H9 (cell line): ENCODE results near the gene NEUROD6. TPM values are rescaled to one million over a fixed set of nuclear protein-coding genes. Genes with fewer than 3 reads are reported as not detected.

Experiments used
- DNase-seq: peaks from one replicate; pipeline ENCODE4 v3.0.0-alpha.2; 2017
- H2AFZ ChIP-seq: one replicate; pipeline ENCODE4 v1.6.1; 2013; ENCODE audit warnings: mild to moderate bottlenecking, low read length, control low read depth, moderate library complexity
- H2AK5ac ChIP-seq: 2 replicates; pipeline ENCODE4 v1.6.1; 2013; ENCODE audit warnings: low read length, control low read depth, mixed read lengths; ENCODE audit not compliant: insufficient read length
- H2BK120ac ChIP-seq: one replicate; pipeline ENCODE4 v1.6.1; 2013; ENCODE audit warnings: low read depth, mild to moderate bottlenecking, low read length, control low read depth, inconsistent platforms; ENCODE audit not compliant: poor library complexity, severe bottlenecking
- H2BK12ac ChIP-seq: 2 replicates; pipeline ENCODE4 v1.6.1; 2013; ENCODE audit warnings: low read length, control low read depth, mixed read lengths, low read depth; ENCODE audit not compliant: insufficient read length
- H2BK15ac ChIP-seq: 2 replicates; pipeline ENCODE4 v1.6.1; 2013; ENCODE audit warnings: low read depth, low read length, control low read depth
- H2BK20ac ChIP-seq: one replicate; pipeline ENCODE4 v1.6.1; 2013; ENCODE audit warnings: low read depth, mild to moderate bottlenecking, low read length, control low read depth, inconsistent platforms; ENCODE audit not compliant: poor library complexity, severe bottlenecking
- H2BK5ac ChIP-seq: 2 replicates; pipeline ENCODE4 v1.6.1; 2013; ENCODE audit warnings: low read length, control low read depth, mixed read lengths; ENCODE audit not compliant: insufficient read length
- H3K14ac ChIP-seq: 2 replicates; pipeline ENCODE4 v1.6.1; 2013; ENCODE audit warnings: low read length, control low read depth; ENCODE audit not compliant: insufficient read depth
- H3K18ac ChIP-seq: 2 replicates; pipeline ENCODE4 v1.6.1; 2013; ENCODE audit warnings: low read depth, mild to moderate bottlenecking, mixed read lengths, low read length, control low read depth; ENCODE audit not compliant: insufficient read length
- H3K23ac ChIP-seq: 2 replicates; pipeline ENCODE4 v1.6.1; 2013; ENCODE audit warnings: low read length, control low read depth, mixed read lengths, low read depth; ENCODE audit not compliant: insufficient read length
- H3K23me2 ChIP-seq: 2 replicates; pipeline ENCODE4 v1.6.1; 2013; ENCODE audit warnings: low read depth, mild to moderate bottlenecking, mixed read lengths, low read length, control low read depth; ENCODE audit not compliant: insufficient read length, poor library complexity, severe bottlenecking
- H3K27ac ChIP-seq: 2 replicates; pipeline ENCODE4 v1.5.1; 2013; ENCODE audit warnings: low read length, control low read depth, mixed read lengths, low read depth; ENCODE audit not compliant: insufficient read length
- H3K27me3 ChIP-seq: 2 replicates; pipeline ENCODE4 v1.6.1; 2013; ENCODE audit warnings: low read length, control low read depth, inconsistent platforms; ENCODE audit not compliant: insufficient read depth
- H3K4ac ChIP-seq: 2 replicates; pipeline ENCODE4 v1.6.1; 2013; ENCODE audit warnings: low read depth, mild to moderate bottlenecking, control low read depth, inconsistent platforms, low read length, moderate library complexity
- H3K4me1 ChIP-seq: 2 replicates; pipeline ENCODE4 v1.6.1; 2013; ENCODE audit warnings: low read length, control low read depth, inconsistent platforms; ENCODE audit not compliant: insufficient read depth
- H3K4me2 ChIP-seq: 2 replicates; pipeline ENCODE4 v1.6.1; 2013; ENCODE audit warnings: low read length, control low read depth, mixed read lengths; ENCODE audit not compliant: insufficient read length, insufficient read depth
- H3K56ac ChIP-seq: 2 replicates; pipeline ENCODE4 v1.6.1; 2013; ENCODE audit warnings: low read depth, mild to moderate bottlenecking, mixed read lengths, low read length, control low read depth; ENCODE audit not compliant: insufficient read length
- H3K79me1 ChIP-seq: 2 replicates; pipeline ENCODE4 v1.6.1; 2013; ENCODE audit warnings: low read depth, mild to moderate bottlenecking, moderate library complexity, low read length, control low read depth, inconsistent platforms; ENCODE audit not compliant: insufficient read depth, poor library complexity, severe bottlenecking
- H3K79me2 ChIP-seq: 2 replicates; pipeline ENCODE4 v1.6.1; 2013; ENCODE audit warnings: low read length, control low read depth, inconsistent platforms; ENCODE audit not compliant: insufficient read depth
- H3K9ac ChIP-seq: 2 replicates; pipeline ENCODE4 v1.6.1; 2013; ENCODE audit warnings: low read length, control low read depth, mixed read lengths; ENCODE audit not compliant: insufficient read length; ENCODE audit errors: extremely low read depth
- H3K9me3 ChIP-seq: one replicate; pipeline ENCODE4 v1.6.1; 2013; ENCODE audit warnings: low read depth, low read length, inconsistent platforms; ENCODE audit not compliant: control insufficient read depth
- H3T11ph ChIP-seq: one replicate; pipeline ENCODE4 v1.6.1; 2013; ENCODE audit warnings: mild to moderate bottlenecking, low read length, control low read depth, inconsistent platforms
- H4K20me1 ChIP-seq: one replicate; pipeline ENCODE4 v1.6.1; 2013; ENCODE audit not compliant: control insufficient read depth, insufficient read length, insufficient read depth
- H4K5ac ChIP-seq: 2 replicates; pipeline ENCODE4 v1.6.1; 2013; ENCODE audit warnings: low read depth, mild to moderate bottlenecking, mixed read lengths, low read length, control low read depth; ENCODE audit not compliant: insufficient read length
- H4K8ac ChIP-seq: replicated peaks from 2 replicates; pipeline ENCODE4 v1.6.1; 2013; ENCODE audit warnings: low read length, control low read depth, mixed read lengths, low read depth; ENCODE audit not compliant: insufficient read length
- H4K91ac ChIP-seq: 2 replicates; pipeline ENCODE4 v1.6.1; 2013; ENCODE audit warnings: low read depth, mild to moderate bottlenecking, moderate library complexity, mixed read lengths, low read length, control low read depth; ENCODE audit not compliant: insufficient read length
- H3K27ac Mint-ChIP-seq, 3 experiments: 2 replicates in 2 of 3; 3 replicates in 1 of 3; pipeline ENCODE4 v1.8.0; 2020 to 2021; ENCODE audit warnings: mixed read lengths in 3 of 3, mild to moderate bottlenecking in 1 of 3, moderate library complexity in 1 of 3
- H3K27me3 Mint-ChIP-seq: 2 replicates; pipeline ENCODE4 v1.8.0; 2021; ENCODE audit warnings: low read depth, mild to moderate bottlenecking, moderate library complexity, mixed read lengths
- H3K36me3 Mint-ChIP-seq, 3 experiments: 2 replicates in 2 of 3; 3 replicates in 1 of 3; pipeline ENCODE4 v1.8.0; 2020 to 2021; ENCODE audit warnings: low read depth in 3 of 3, mixed read lengths in 3 of 3; ENCODE audit not compliant: insufficient read depth in 1 of 3
- H3K4me1 Mint-ChIP-seq, 2 experiments: 2 replicates each; pipeline ENCODE4 v1.8.0; 2020; ENCODE audit warnings: mixed read lengths in 2 of 2
- H3K4me3 Mint-ChIP-seq, 2 experiments: 2 replicates in 1 of 2; 3 replicates in 1 of 2; pipeline ENCODE4 v1.8.0; 2020 to 2021; ENCODE audit warnings: mild to moderate bottlenecking in 2 of 2, mixed read lengths in 2 of 2, moderate library complexity in 1 of 2
- H3K9me3 Mint-ChIP-seq, 2 experiments: 2 replicates in 1 of 2; 3 replicates in 1 of 2; pipeline ENCODE4 v1.8.0; 2020; ENCODE audit warnings: mild to moderate bottlenecking in 2 of 2, mixed read lengths in 2 of 2, moderate library complexity in 1 of 2
- CTCF ChIP-seq: fragments of 200-600 bp; sonication (generic); conservative IDR thresholded peaks from 3 replicates; pipeline ENCODE4 v1.8.0; 2021; ENCODE audit warnings: antibody characterized with exemption, mild to moderate bottlenecking
- WGBS: extraction: QIAGEN DNeasy Blood & Tissue Kit; methylation state at CpG from one replicate; pipeline ENCODE4 v1.1.7; 2013; ENCODE audit warnings: missing lambda C conversion rate, low lambda C conversion rate, mixed read lengths; ENCODE audit not compliant: insufficient read length; ENCODE audit errors: extremely low coverage; 5-methylcytosine and 5-hydroxymethylcytosine counted together
- total RNA-seq: library from RNA; stranded (reverse); gene quantifications from 2 replicates; pipeline ENCODE4 v1.2.1, GENCODE V29; 2021

Gene NEUROD6
- total RNA-seq, 1 experiment from 2014 or later, result not detected

GRCh38 chr7:31310321-31310935 is 30.1 kb downstream of the NEUROD6 start:
- Histone ChIP-seq H3K4me1 (no peaks in the 10 kb centered on the region), H2BK12ac (no peak overlapping the region), H2AK5ac (no peak overlapping the region), H3K9me3 (no peaks in the 10 kb centered on the region), H3K9ac (no peak overlapping the region), H3K27ac (no peak overlapping the region), H3K56ac (no peak overlapping the region), H3K23me2 (no peaks in the 10 kb centered on the region), H2AFZ (no peak overlapping the region), H2BK5ac (no peak overlapping the region), H2BK15ac (no peak overlapping the region), H3K14ac (no peak overlapping the region), H3K79me2 (no peaks in the 10 kb centered on the region), H4K8ac (no peak overlapping the region), H3T11ph (no peak overlapping the region), H3K18ac (no peak overlapping the region), H4K5ac (no peak overlapping the region), H2BK120ac (no peak overlapping the region), H4K91ac (no peak overlapping the region), H3K79me1 (no peaks in the 10 kb centered on the region), H3K23ac (no peak overlapping the region), H4K20me1 (no peaks in the 10 kb centered on the region), H2BK20ac (no peak overlapping the region), H3K4me2 (no peak overlapping the region), H3K27me3 (no peaks in the 10 kb centered on the region), H3K4ac (no peak overlapping the region)
- Mint-ChIP-seq H3K27ac (no peak overlapping the region), H3K27me3 (peaks cover 7% of the 10 kb centered on the region), H3K4me3 (no peak overlapping the region), H3K4me1 (peaks cover 11 to 15% of the 10 kb centered on the region in 2 experiments), H3K36me3 (no peaks in the 10 kb centered on the region), H3K9me3 (no peaks in the 10 kb centered on the region)
- no peak for TF ChIP-seq CTCF
- DNase-seq, result no peak
- no CpG with 5 or more reads among the region's 4 CpGs for WGBS
